KMS-11 (cell line): ENCODE measurements around the gene ORC1.
A peak's percentile ranks its signal among the peaks of the same experiment; 100 is the strongest.

Source experiments
- H2AFZ ChIP-seq: fragments of 200-600 bp; sonication (generic); 2 replicates; pipeline ENCODE4 v1.6.1; 2016; ENCODE audit warnings: antibody characterized with exemption, mixed run types, low read depth
- H3K27ac ChIP-seq: fragments of 200-600 bp; sonication (generic); 2 replicates; pipeline ENCODE4 v1.6.1; 2016; ENCODE audit warnings: mild to moderate bottlenecking, mixed run types
- H3K27me3 ChIP-seq: fragments of 200-600 bp; sonication (generic); 2 replicates; pipeline ENCODE4 v1.6.1; 2017; ENCODE audit warnings: mild to moderate bottlenecking, low read depth, mixed run types, moderate library complexity; ENCODE audit not compliant: insufficient read depth
- H3K36me3 ChIP-seq: fragments of 200-600 bp; sonication (generic); 2 replicates; pipeline ENCODE4 v1.6.1; 2017; ENCODE audit warnings: mild to moderate bottlenecking, mixed run types; ENCODE audit not compliant: insufficient read depth
- H3K4me1 ChIP-seq: fragments of 200-600 bp; sonication (generic); 2 replicates; pipeline ENCODE4 v1.6.1; 2016; ENCODE audit warnings: mild to moderate bottlenecking, low read depth, mixed run types; ENCODE audit not compliant: poor library complexity, severe bottlenecking
- H3K4me2 ChIP-seq: fragments of 200-600 bp; sonication (generic); 2 replicates; pipeline ENCODE4 v1.7.0; 2016; ENCODE audit warnings: mild to moderate bottlenecking, mixed run types
- H3K4me3 ChIP-seq: fragments of 200-600 bp; sonication (generic); IDR thresholded peaks from 2 replicates; pipeline ENCODE4 v1.6.1; 2017; ENCODE audit warnings: low read depth, low read length, mixed read lengths; ENCODE audit not compliant: insufficient read depth
- H3K79me2 ChIP-seq: fragments of 200-600 bp; sonication (generic); 2 replicates; pipeline ENCODE4 v1.6.1; 2016; ENCODE audit warnings: low read depth, mixed run types; ENCODE audit not compliant: insufficient read depth
- H3K9ac ChIP-seq: fragments of 200-600 bp; sonication (generic); 2 replicates; pipeline ENCODE4 v1.6.1; 2016; ENCODE audit warnings: mild to moderate bottlenecking, mixed run types
- H4K20me1 ChIP-seq: fragments of 200-600 bp; sonication (generic); 2 replicates; pipeline ENCODE4 v1.6.1; 2016; ENCODE audit warnings: mild to moderate bottlenecking, mixed run types; ENCODE audit not compliant: insufficient read depth
- TF ChIP-seq, protein P1 (sequence below): fragments of 200-600 bp; sonication (generic); conservative IDR thresholded peaks from 2 replicates; pipeline ENCODE4 v1.6.1; 2017; ENCODE audit warnings: low read depth, mild to moderate bottlenecking, antibody characterized with exemption, low read length, moderate library complexity, mixed read lengths

ORC1 gene

DNA sequence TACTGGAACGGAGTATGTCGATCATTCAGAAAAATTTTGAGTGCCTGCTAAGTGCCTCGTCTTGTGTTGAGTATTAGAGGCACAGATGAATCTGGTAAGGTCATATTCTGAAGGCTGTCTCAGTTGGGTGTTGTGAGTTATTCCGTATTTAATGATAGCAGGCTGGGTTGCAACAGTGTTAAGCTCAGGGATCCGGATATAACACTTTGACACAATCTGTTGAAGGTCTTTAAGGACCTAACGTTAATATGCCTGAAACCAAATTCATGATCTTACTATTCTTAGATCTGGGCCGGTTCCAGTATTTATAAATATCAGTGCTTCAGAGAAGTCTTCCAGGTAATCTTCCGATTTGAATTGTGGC, 734 bp upstream of the ORC1 start:
- H3K36me3 ChIP-seq, result peaks cover 55% of the 10 kb centered on the region; the same call in 1 of the 2 replicates
- H3K4me2 ChIP-seq, result peak overlapping the region; percentile 81
- H3K4me1 ChIP-seq, result peaks cover 44% of the 10 kb centered on the region
- TF ChIP-seq, protein P1, sequence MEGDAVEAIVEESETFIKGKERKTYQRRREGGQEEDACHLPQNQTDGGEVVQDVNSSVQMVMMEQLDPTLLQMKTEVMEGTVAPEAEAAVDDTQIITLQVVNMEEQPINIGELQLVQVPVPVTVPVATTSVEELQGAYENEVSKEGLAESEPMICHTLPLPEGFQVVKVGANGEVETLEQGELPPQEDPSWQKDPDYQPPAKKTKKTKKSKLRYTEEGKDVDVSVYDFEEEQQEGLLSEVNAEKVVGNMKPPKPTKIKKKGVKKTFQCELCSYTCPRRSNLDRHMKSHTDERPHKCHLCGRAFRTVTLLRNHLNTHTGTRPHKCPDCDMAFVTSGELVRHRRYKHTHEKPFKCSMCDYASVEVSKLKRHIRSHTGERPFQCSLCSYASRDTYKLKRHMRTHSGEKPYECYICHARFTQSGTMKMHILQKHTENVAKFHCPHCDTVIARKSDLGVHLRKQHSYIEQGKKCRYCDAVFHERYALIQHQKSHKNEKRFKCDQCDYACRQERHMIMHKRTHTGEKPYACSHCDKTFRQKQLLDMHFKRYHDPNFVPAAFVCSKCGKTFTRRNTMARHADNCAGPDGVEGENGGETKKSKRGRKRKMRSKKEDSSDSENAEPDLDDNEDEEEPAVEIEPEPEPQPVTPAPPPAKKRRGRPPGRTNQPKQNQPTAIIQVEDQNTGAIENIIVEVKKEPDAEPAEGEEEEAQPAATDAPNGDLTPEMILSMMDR, result 0 out of 2 replicates have a peak, but pooled peaks have one; percentile 18
- H3K9ac ChIP-seq, result peak overlapping the region; percentile 78
- no peaks in the 10 kb centered on the region for H4K20me1 ChIP-seq
- peak overlapping the region; percentile 94 for H2AFZ ChIP-seq
- H3K4me3 ChIP-seq, result peak overlapping the region; percentile 87
- peaks cover 67% of the 10 kb centered on the region for H3K79me2 ChIP-seq
- H3K27ac ChIP-seq, result peak overlapping the region; percentile 82
- H3K27me3 ChIP-seq, result no peaks in the 10 kb centered on the region

DNA sequence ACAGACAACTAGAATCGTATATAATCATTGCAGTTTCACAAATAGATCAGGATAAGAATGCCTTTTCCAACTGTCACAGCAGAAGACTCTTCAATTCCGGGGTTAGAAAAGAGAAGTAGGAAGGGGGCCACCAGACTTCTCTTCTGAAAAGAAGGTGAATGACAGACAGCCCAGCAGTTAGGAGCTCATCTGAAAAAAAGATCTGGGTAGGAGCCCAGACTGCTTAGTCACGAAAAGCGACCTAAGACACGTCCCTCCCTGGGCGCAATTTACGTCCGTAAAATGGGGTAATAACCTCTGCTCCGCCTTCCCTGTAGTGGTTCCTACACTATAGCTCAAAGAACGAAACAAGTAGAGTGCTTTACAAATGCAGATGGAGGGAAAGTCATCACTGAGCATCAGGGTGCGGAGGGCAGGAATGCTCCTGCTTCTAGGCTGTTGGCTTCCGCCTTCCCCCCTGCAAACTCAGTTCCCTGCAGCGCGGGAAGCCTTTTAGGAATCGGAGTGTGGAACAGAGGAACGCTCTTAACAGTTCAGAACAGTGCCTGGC, 582 bp downstream of the ORC1 start:
- Histone ChIP-seq H3K27ac (peak overlapping the region; percentile 82), H3K79me2 (peaks cover 69% of the 10 kb centered on the region)

DNA sequence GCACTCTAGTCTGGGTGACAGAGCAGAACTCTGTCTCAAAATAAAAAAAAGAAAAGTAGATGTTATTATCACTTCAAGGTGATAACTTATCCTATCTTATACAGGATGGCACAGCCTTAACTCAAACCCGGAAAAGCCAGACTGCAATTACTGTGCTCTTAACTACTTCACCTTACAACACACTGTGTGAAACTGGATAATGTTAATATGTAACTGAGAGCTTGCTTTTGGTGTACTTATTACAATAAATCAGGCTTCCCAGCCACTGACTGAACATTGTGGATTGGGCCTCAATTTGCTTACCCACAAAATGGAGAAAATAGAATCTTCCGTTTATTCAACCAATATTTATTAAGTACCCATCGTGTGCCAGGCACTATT, 1.4 kb downstream of the ORC1 start:
- TF ChIP-seq, protein P1, result no peak
- Histone ChIP-seq H3K4me1 (peaks cover 44% of the 10 kb centered on the region), H3K4me3 (peak overlapping the region; percentile 95), H3K27me3 (no peaks in the 10 kb centered on the region), H3K36me3 (peaks cover 39% of the 10 kb centered on the region; the same call in 1 of the 2 replicates), H2AFZ (no peak overlapping the region), H4K20me1 (no peaks in the 10 kb centered on the region), H3K27ac (peak overlapping the region; percentile 82), H3K4me2 (peak overlapping the region; percentile 97), H3K9ac (peak overlapping the region; percentile 78), H3K79me2 (peaks cover 73% of the 10 kb centered on the region)

More for the DNA sequence above, 582 bp downstream of the ORC1 start:
- peak overlapping the region; percentile 94 for H2AFZ ChIP-seq
- peaks cover 44% of the 10 kb centered on the region; the same call in 1 of the 2 replicates for H3K36me3 ChIP-seq
- peaks cover 44% of the 10 kb centered on the region for H3K4me1 ChIP-seq
- H3K4me3 ChIP-seq, result peak overlapping the region; percentile 95
- H3K4me2 ChIP-seq, result peak overlapping the region; percentile 97
- TF ChIP-seq, protein P1, result no peak
- no peaks in the 10 kb centered on the region for H3K27me3 ChIP-seq
- H4K20me1 ChIP-seq, result no peaks in the 10 kb centered on the region
- H3K9ac ChIP-seq, result peak overlapping the region; percentile 78

DNA sequence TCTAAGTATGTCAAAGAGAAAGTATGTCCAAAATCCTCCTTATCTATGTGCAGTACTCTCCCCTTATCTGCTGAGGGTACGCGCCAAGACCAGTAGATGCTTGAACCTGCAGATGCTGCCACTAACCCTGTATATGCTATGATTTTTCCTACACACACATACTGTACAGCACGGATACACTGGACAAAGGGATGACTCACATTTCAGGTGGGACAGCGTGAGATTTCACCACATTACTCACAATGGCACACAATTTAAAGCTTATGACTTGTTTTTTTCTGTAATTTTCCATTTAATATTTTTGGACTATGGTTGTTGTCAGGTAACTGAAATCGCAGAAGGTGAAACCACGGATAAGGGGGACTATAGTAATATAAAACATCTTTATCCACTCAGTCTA, 4.1 kb downstream of the ORC1 start:
- Histone ChIP-seq H2AFZ (no peak overlapping the region), H3K9ac (no peak overlapping the region), H3K4me2 (no peak overlapping the region), H3K27ac (no peak overlapping the region), H3K4me3 (no peak overlapping the region), H3K79me2 (peaks cover 53% of the 10 kb centered on the region), H3K27me3 (no peaks in the 10 kb centered on the region), H4K20me1 (no peaks in the 10 kb centered on the region), H3K4me1 (peaks cover 21% of the 10 kb centered on the region), H3K36me3 (peaks cover 35% of the 10 kb centered on the region; the same call in 1 of the 2 replicates)
- TF ChIP-seq, protein P1, result no peak
